Measurements from ENCODE around the gene CHST15. TPM values are rescaled to one million over a fixed set of nuclear protein-coding genes. Genes with fewer than 3 reads are reported as not detected.

The CHST15 gene
- total RNA-seq, 4 donors from 2014 or later, result 4.0 to 23.0 (median 13.8) TPM

- DNase-seq, result no peak
- H3K4me3 ChIP-seq, result no peak overlapping the region
- WGBS, 2 donors, result 73 to 74% methylated on average over 8 to 10 of the region's 10 CpGs
- no peaks in the 10 kb centered on the region for H3K36me3 ChIP-seq
- TF ChIP-seq, protein P1, sequence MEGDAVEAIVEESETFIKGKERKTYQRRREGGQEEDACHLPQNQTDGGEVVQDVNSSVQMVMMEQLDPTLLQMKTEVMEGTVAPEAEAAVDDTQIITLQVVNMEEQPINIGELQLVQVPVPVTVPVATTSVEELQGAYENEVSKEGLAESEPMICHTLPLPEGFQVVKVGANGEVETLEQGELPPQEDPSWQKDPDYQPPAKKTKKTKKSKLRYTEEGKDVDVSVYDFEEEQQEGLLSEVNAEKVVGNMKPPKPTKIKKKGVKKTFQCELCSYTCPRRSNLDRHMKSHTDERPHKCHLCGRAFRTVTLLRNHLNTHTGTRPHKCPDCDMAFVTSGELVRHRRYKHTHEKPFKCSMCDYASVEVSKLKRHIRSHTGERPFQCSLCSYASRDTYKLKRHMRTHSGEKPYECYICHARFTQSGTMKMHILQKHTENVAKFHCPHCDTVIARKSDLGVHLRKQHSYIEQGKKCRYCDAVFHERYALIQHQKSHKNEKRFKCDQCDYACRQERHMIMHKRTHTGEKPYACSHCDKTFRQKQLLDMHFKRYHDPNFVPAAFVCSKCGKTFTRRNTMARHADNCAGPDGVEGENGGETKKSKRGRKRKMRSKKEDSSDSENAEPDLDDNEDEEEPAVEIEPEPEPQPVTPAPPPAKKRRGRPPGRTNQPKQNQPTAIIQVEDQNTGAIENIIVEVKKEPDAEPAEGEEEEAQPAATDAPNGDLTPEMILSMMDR (IDR thresholded peaks at IDR 0.05), result no peak
- no peak for TF ChIP-seq POLR2A (IDR thresholded peaks at IDR 0.05)
- intact Hi-C loops (cut with DNase I), result no loop called here
- no peak overlapping the region for H3K27ac ChIP-seq
- no peaks in the 10 kb centered on the region for H3K9me3 ChIP-seq
- no peaks in the 10 kb centered on the region for H3K27me3 ChIP-seq
- H3K4me1 ChIP-seq, result peaks cover 0 to 6% (median 0%) of the 10 kb centered on the region in 3 donors
These were observed 30.8 kb upstream of the CHST15 start for GRCh38 chr10:124124123-124124768.

DNA sequence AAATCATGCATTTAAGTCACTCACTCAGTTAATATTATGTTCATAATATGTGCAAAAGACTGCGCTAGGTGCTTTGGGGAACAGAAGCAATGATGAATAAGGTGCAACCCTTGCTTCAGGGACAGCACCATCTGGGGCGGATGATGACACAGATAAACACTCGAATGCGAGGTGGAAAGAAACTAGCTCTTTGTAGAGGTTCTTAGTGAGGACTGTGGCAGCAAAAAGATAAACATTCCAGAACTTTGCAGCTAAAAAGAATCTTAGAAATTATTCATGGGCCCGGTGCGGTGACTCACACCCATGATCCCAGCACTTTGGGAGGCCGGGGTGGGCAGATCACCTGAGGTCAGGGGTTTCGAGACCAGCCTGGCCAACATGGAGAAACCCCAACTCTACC lies 29.8 kb upstream of the CHST15 start:
- no peak for TF ChIP-seq POLR2A (IDR thresholded peaks at IDR 0.05)
- TF ChIP-seq, protein P1 (IDR thresholded peaks at IDR 0.05), result no peak
- Histone ChIP-seq H3K36me3 (no peaks in the 10 kb centered on the region), H3K27me3 (no peaks in the 10 kb centered on the region), H3K27ac (no peak overlapping the region), H3K4me3 (no peak overlapping the region), H3K9me3 (no peaks in the 10 kb centered on the region), H3K4me1 (peaks cover 0 to 9% (median 0%) of the 10 kb centered on the region in 3 donors)
- WGBS, 2 donors, result 82 to 94% methylated on average over 8 of the region's 8 CpGs
- DNase-seq, result no peak
- intact Hi-C loops (cut with DNase I), result no loop called here

GRCh38 chr10:124122211-124122610 lies 28.8 kb upstream of the CHST15 start:
- intact Hi-C loops (cut with DNase I), result no loop called here
- Histone ChIP-seq H3K4me1 (peaks cover 5 to 13% (median 9%) of the 10 kb centered on the region in 3 donors), H3K9me3 (no peaks in the 10 kb centered on the region), H3K27me3 (no peaks in the 10 kb centered on the region), H3K4me3 (no peak overlapping the region), H3K27ac (no peak overlapping the region), H3K36me3 (no peaks in the 10 kb centered on the region)
- no peak for DNase-seq
- TF ChIP-seq, protein P1 (IDR thresholded peaks at IDR 0.05), result no peak
- no peak for TF ChIP-seq POLR2A (IDR thresholded peaks at IDR 0.05)
- WGBS, 2 donors, result 89 to 92% methylated on average over 8 to 13 of the region's 13 CpGs

DNA sequence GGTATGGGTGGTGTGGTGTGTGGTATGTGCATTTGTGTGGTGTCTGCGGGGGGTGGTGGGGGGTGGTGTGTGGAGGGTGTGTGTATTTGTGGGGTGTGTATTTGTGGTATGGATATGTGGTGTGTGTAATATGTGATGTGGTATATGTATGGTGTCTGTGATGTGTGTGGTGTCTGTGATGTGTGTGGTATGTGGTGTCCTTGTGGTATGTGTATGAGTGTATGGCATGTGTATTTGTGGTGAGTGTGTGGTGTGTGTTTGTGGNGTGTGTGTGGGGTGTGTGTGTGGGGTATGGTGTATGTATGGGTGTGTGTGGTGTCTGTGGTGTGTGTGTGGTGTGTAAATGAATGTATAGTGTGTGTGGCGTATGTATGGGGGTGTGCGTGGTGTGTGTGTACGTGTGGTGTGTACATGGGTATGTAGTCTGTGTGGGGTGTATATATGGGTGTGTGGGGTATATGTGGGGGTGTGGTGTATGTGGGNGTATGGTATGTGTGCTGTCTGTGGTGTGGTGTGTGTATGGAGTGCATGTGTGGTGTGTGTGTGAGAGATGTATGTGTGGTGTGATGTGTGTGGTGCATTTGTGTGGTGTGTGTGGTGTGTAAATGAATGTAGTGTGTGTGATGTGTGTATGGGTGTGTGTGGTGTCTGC lies 27.1 kb upstream of the CHST15 start:
- TF ChIP-seq POLR2A (IDR thresholded peaks at IDR 0.05), result no peak
- TF ChIP-seq, protein P1 (IDR thresholded peaks at IDR 0.05), result no peak
- 75 to 100% methylated on average over 4 of the region's 4 CpGs for WGBS, 2 donors
- peak overlapping the region in 2 of 4 donors; percentile 6 to 44 for H3K27ac ChIP-seq

DNA sequence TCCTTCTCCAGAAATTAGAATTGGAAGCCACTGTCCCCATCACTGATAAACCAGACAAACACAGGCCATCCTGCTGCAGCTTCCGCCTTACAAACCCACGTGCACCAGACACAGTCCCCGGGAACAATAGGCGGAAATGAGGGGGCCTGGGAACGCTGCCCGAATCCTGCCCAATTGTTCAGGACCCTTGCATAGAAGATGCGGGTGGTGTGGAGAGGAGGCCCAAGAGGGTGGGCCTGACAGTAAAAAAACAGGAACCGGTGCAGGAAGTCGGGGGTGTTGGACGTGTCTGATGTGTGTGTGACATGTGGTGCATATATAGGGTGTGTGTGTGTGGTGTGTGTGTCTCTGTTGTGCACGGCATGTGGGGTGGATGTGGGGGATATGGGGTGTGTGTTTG lies 26.5 kb upstream of the CHST15 start:
- peaks cover 5 to 19% (median 15%) of the 10 kb centered on the region in 3 donors for H3K4me1 ChIP-seq
- H3K36me3 ChIP-seq, result no peaks in the 10 kb centered on the region
- WGBS, 2 donors, result 52 to 74% methylated on average over 4 to 11 of the region's 11 CpGs
- H3K27me3 ChIP-seq, result no peaks in the 10 kb centered on the region
- TF ChIP-seq, protein P1 (IDR thresholded peaks at IDR 0.05), result no peak
- TF ChIP-seq POLR2A (IDR thresholded peaks at IDR 0.05), result no peak
- H3K4me3 ChIP-seq, result no peak overlapping the region
- no peaks in the 10 kb centered on the region for H3K9me3 ChIP-seq
- peak overlapping the region in 2 of 4 donors; percentile 44 to 62 for H3K27ac ChIP-seq
- intact Hi-C loops (cut with DNase I), result no loop called here
- no peak for DNase-seq

More for the DNA sequence above, 27.1 kb upstream of the CHST15 start:
- Histone ChIP-seq H3K27me3 (no peaks in the 10 kb centered on the region), H3K9me3 (no peaks in the 10 kb centered on the region), H3K36me3 (no peaks in the 10 kb centered on the region), H3K4me1 (peaks cover 5 to 19% (median 15%) of the 10 kb centered on the region in 3 donors), H3K4me3 (no peak overlapping the region)
- intact Hi-C loops (cut with DNase I), result no loop called here
- DNase-seq, result no peak
